Activated CD4-positive, CD25-positive, alpha-beta regulatory T cell treated with anti-CD3 and anti-CD28 coated beads, Interleukin-2, amount 50 U/mL, for 16 hours (primary cell): ENCODE data around the gene DAO.
"Not testable (repeated sequence)": the region's sequence is repeated elsewhere in the genome, so short reads cannot be mapped to it uniquely, and the experiment has no call there.

Experiments used
- DNase-seq: peaks from one replicate; pipeline ENCODE4 v3.0.0-alpha.2; 2020; ENCODE audit warnings: low read depth, low spot score

Gene DAO

DNA sequence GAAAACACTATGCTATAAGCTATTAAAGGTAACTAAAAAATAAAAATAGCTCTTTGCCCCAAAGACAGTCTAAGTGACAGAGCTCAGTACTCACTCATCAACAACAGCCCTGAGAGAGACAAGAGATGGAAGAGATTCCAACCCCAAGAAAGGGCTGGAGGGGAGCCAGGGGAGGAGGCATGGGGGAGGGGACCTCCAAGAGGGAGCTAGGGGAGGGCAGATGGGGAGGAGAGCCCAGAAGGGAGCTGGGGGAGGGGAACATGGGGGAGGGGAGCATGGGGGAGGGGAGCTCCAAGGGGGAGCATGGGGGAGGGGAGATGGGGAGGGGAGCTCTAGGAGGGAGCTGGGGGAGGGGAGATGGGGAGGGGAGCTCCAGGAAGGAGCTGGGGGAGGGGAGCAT lies 30.2 kb upstream of the DAO start:
- no peak for DNase-seq

DNA sequence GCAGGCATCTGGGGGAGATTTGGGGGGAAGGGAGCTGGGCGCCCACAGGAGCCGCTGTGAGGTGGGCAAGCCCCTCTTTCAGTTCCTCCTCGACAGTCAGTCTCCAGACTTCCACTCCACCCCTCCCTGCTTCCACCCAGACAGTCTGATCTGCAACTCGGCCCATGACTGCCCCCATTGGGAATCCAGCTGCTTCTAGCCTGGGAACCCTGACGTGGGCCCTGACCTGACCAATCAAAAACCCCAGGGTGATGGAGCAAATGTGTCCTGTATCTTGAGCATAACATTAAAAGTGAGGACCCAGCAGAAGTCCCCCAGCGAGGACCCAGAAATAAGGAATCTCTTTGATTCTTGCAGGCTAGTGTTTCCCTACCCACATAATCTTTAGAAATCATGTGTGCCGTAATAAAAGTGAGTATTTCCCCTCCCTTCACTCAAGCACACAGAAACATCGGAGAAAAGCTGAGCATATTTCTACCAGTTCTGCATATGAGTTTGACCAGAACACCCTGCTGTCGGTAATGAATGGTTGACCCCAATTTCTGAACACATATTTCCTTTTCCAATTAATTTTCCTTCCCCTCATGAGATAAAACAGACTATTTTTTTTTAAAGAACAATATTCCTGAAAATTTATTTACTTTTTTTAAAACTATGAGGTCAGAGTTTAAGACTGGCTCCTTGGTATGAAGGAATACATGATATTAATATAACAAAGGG lies 28.9 kb upstream of the DAO start:
- DNase-seq = no peak

DNA sequence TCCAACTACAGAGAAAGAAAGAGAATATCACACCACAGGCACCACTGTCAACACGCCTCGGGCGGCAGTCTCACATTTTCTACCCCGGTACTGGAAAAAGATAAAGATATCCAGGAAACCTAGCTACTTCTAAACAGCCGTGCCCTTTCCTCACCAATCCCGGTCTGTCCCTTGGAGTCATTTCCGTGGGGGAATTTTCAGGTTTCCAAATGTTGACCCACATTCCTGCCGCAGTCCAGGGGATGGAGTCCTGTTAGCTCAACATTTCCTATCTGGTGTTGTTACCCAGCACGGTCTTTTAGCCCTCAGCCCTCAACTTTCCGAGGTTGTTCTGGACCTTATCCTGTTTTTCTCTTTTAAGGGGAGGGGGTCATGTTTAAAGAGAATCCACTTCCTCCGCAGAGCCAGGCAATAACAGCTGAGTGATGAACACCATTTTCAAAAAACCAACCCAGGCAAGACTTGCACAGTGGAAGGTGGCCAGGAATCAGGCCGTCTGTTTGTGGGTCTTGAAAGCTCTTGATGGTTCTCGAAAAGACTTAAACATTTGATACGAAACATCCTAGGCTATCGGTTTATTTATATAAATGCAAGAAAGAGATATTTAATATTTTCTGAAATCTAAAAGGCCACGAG lies 27.1 kb upstream of the DAO start:
- no peak for DNase-seq

- DNase-seq = no peak
Measured at GRCh38 chr12:108853426-108853825, 26.5 kb upstream of the DAO start.

DNA sequence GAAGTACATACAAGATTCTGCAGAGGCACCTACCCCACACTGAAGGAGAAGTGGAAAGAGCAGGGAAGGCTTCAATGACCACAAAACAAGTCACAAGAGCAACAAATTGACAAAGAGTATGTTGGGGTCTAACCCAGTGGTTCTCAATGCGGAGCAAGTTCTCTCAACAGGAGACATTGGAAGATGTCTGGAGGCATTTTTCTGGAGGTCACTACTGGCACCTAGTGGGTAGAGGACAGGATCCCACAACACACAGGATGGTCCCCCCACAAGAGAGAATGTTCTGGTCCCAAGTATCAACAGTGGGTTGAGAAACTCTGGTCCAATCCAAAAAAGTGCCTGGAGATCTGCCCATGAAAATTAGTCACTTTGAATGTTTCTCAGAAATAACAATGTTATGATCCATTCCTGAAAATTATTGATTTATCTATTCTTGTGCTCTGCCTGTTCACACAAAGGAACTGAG lies 25.9 kb upstream of the DAO start:
- no peak for DNase-seq

DNA sequence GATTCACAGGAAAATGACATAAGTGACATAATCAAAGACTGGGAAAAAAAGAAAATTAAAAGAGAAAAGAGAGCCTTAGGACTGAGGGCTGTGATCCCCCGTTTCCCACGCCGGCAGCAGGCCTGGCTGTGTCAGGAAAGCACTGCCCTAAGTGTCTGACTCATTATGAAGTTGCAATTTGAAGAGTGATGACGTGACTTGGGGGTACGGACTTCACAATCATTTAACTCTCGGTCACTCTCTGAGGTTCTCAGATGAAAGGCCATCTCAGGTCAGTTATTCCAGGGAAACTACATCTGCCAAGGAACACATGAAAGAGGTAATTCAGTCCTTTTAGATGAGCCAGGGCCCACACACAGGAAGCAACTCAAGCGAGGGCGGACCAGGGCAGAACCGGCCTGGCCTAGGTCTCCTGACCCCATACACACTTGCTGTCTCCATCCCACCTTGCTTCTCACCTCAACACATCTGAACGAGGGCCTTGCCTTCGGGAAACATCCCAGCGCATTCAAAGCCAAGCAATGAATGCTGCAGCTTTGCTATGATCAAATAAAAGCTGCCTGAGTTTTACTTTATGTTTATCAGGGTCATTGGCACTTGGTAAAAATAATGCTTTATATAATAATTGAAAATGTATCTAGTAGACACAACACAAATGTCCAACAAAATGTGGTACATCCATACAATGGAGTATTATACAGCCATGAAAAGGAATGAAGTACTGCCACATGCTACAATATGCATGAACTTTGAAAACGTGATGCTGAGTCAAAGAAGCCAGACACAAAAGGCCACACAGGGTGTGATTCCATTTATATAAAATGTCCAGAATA lies 25.2 kb upstream of the DAO start:
- DNase-seq = no peak

GRCh38 chr12:108855284-108856169 lies 24.4 kb upstream of the DAO start:
- no peak for DNase-seq

GRCh38 chr12:108856170-108856427 lies 23.8 kb upstream of the DAO start:
- no peak for DNase-seq

GRCh38 chr12:108856428-108857157 lies 23.3 kb upstream of the DAO start:
- DNase-seq = peak; percentile 37

DNA sequence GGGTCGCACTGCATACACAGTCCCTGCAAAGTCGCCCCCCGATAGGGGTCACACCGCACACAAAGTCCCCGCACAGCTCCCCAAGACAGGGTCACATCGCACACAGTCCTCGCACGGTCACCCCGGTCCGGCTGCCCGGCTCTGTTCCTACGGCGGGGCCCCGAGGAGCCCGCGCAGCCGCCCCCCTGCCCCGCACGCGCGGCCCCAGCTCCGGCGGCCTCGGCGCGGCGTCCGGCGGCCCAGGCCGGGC lies 22.8 kb upstream of the DAO start:
- DNase-seq = no peak

- DNase-seq = no peak
Measured at GRCh38 chr12:108858311-108859074, 21.4 kb upstream of the DAO start.

DNA sequence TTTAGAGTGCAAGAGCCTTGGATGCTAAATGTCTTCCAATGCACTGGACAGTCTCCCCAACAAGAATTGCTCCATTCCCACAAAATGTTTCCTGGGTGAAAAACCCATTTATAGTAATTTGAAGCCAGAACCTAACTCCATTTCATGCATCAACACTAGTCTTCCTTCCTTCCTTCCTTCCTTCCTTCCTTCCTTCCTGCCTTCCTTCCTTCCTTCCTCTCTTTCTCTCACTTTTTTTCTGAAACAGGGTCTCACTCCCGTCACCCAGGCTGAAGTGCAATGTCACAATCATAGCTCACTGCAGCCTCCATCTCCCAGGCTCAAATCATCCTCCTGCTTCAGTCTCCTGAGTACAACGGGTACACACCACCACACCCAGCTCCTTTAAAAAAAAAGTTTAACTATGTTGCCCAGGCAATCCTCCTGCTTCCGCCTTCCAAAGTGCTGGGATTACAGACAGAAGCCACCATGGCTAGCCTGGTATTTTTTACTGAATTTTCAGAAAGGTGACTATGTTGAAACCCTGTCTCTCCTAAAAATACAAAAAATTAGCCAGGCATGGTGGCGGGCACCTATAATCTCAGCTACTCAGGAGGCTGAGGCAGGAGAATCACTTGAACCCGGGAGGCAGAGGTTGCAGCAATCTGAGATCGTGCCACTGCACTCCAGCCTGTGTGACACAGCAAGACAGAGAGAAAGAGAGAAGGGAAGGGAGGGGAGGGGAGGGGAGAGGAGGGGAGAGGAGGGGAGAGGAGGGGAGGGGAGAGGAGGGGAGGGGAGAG lies 20.6 kb upstream of the DAO start:
- not testable (repeated sequence) for DNase-seq

GRCh38 chr12:108859923-108860291 lies 20.0 kb upstream of the DAO start:
- no peak for DNase-seq

DNA sequence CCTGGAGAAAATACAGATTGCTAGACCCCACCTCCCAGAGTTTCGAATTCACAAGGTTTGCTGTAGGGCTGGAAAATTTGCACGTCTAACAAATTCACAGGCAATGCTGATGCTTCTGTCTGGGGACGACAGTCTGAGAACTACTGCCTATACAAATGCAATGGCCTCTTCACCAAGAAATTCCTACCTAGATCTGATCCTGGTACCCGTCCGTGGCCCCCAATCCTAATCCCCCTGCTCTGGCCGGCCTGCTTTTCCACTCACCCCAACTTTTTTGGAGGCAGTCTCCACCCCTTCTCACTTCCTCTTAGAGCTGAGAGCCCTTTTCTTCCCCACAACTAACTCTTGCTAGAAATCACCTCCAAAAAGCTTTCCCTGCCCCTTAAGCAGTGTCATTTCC lies 19.4 kb upstream of the DAO start:
- no peak for DNase-seq

- no peak for DNase-seq
Measured at GRCh38 chr12:108861878-108862587, 17.9 kb upstream of the DAO start.

DNA sequence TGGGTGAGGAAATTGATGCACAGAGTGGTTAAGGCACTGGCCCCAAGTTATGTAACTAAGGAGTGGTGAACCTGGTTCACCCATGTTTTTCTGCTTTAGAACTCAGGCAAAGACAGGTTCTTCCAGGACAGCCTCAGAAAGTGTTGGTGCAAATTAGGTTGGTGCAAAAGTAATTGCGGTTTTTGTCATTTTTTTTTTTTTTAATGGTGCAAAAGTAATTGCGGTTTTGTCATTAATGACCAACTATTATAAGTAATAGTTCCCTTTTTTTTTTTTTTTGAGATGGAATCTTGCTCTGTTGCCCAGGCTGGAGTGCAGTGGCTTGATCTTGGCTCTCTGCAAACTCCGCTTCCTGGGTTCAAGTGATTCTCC lies 17.3 kb upstream of the DAO start:
- no peak for DNase-seq

GRCh38 chr12:108865169-108865568 lies 14.7 kb upstream of the DAO start:
- no peak for DNase-seq

DNA sequence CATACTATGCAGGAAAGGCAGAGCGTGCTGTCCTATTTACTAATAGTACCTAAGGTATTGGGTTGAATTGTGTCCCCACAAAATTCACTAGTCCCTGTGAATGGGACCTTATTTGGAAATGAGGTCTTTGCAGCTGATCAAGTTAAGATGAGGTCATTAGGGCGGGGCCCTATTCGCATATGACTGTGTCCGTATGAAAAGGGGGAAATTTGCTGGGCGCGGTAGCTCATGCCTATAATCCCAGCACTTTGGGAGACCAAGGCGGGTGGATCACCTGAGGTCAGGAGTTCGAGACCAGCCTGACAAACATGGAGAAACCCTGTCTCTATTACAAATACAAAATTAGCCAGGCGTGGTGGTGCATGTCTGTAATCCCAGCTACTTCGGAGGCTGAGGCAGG lies 13.8 kb upstream of the DAO start:
- DNase-seq = not testable (repeated sequence)

DNA sequence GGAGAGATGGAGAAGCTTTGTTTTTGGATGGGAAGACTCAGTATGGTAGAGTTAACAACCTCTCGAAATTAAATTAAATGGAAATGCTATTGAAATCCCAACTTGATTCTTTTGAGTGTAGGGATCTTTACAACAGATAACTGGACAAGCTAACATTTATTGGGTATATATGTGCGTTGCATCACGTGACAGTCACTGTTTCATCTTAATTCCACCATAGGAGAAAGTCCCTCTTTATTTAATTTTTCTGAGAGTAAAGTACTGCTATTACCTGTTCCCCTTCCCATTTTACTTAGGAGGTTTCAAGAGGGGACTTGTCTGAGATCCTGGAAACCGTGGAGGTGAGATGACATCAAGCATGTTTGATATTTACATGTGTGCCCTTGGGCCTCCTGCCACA lies 11.1 kb upstream of the DAO start:
- DNase-seq = no peak
